Upper lobe of left lung (tissue), 6 donors: Measurements from ENCODE around the gene LILRB2. TPM values are rescaled to one million over a fixed set of nuclear protein-coding genes. Genes with fewer than 3 reads are reported as not detected.

Experiments used
- ATAC-seq, 2 donors: fragments of 200-7000 bp; cut with Tn5 transposase; one replicate each; pipeline ENCODE4 v1.9.1; 2022; ENCODE audit warnings: mild to moderate bottlenecking in 2 of 2, moderate library complexity in 2 of 2; ENCODE audit not compliant: low FRiP score in 2 of 2
- DNase-seq, 2 donors: peaks; one replicate each; pipeline ENCODE4 v3.0.0-alpha.2; 2019 to 2020
- H3K27ac ChIP-seq, 4 donors: fragments of 200-600 bp; sonication (generic); one replicate each; pipeline ENCODE4 v1.5.1; 2016 to 2019
- H3K27me3 ChIP-seq, 4 donors: fragments of 200-600 bp; sonication (generic); one replicate each; pipeline ENCODE4 v1.5.1; 2017 to 2019
- H3K36me3 ChIP-seq, 4 donors: fragments of 200-600 bp; sonication (generic); one replicate each; pipeline ENCODE4 v1.5.1; 2016 to 2019
- H3K4me1 ChIP-seq, 4 donors: fragments of 200-600 bp; sonication (generic); one replicate each; pipeline ENCODE4 v1.5.1; 2018 to 2019
- H3K4me3 ChIP-seq, 4 donors: fragments of 200-600 bp; sonication (generic); one replicate each; pipeline ENCODE4 v1.5.1; 2017 to 2019; ENCODE audit warnings: mild to moderate bottlenecking in 2 of 4, moderate library complexity in 1 of 4
- H3K9me3 ChIP-seq, 4 donors: fragments of 200-600 bp; sonication (generic); one replicate each; pipeline ENCODE4 v1.5.1; 2018 to 2019
- EP300 ChIP-seq, 4 donors: sonication (generic); formaldehyde crosslinking; IDR thresholded peaks; one replicate each; pipeline ENCODE4 v1.5.1; 2017; ENCODE audit warnings: antibody characterized with exemption in 4 of 4, control low read depth in 2 of 4
- POLR2A ChIP-seq, 4 donors: fragments of 450-650 bp; IDR thresholded peaks; one replicate each; pipeline ENCODE4 v1.5.1; 2016 to 2017; ENCODE audit warnings: antibody characterized with exemption in 4 of 4, mild to moderate bottlenecking in 2 of 4
- POLR2AphosphoS5 ChIP-seq, 2 donors: sonication (generic); formaldehyde crosslinking; IDR thresholded peaks; one replicate each; pipeline ENCODE4 v1.5.1; 2017; ENCODE audit warnings: antibody characterized with exemption in 2 of 2
- WGBS, 2 donors: methylation state at CpG; one replicate each; pipeline ENCODE4 v1.1.5; 2017 to 2018; 5-methylcytosine and 5-hydroxymethylcytosine counted together
- total RNA-seq, 6 donors: library from RNA; depleted of rRNA in 4 of 6; stranded (reverse); fragments of >200 nt in 4 of 6; gene quantifications; one replicate each; pipeline versions ENCODE4 v1.1.0 to v1.2.1, GENCODE V29; 2016 to 2021
- TF ChIP-seq, protein P1 (sequence below), 6 experiments: fragments of 450-650 bp in 4 of 6; fragments of 200-600 bp in 2 of 6; sonication (generic) in 2 of 6; IDR thresholded peaks; one replicate each; pipeline ENCODE4 v1.5.1; 2016 to 2019; ENCODE audit warnings: antibody characterized with exemption in 6 of 6
- donor health status: DM: no; HTN: no; CAD: no; lungs with moderate emphysema.
- donor health status: DM: no; HTN: yes; CAD: no; lungs with severe emphysema.

Gene LILRB2
- total RNA-seq, 6 donors from 2014 or later: 11.2 to 37.0 (median 22.7) TPM

DNA sequence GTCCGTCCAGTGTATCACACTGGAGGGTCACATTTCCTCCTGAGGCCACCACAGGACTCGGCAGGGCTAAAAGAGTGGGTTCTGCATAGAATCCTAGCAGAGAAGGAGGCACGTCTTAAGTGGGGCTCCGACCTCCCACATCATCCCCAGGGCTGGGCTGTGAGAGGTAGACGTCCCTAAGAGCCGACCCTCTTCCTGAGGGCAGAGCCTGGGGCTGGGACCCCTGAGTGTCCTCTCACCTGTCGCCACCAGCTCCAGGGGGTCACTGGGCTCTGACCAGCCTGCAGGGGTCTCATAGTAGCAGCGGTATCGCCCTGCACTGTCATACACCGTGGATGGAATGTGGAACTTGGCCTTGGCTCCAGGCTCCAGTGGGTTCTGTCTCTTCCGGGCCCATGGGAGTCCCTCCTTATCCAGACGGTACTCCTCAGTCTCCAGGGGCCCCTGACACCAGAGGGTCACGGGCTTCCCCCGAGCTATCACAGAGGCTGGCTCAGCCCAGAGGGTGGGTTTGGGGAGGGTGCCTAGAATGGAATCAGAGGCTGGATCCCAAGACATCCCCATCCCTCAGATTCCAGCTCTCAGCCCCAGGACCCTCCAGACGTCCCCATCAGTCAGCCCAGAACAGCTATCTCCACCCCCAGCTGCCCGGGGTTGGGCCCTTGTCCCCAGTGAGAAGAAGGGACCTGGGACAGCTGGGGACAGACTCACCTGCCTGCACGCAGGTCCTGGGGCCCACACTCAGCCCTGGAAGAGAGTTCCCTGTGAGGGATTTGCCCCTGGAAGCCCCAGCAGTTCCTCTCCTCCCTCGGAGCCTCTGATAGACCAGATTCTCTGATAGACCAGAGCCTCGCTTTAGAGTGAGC is 24.4 kb downstream of the LILRB2 start:
- H3K4me1 ChIP-seq: peaks cover 0 to 6% (median 0%) of the 10 kb centered on the region in 4 donors
- no peak for DNase-seq
- peak overlapping the region in 1 of 4 donors; percentile 35 for H3K27ac ChIP-seq
- peak overlapping the region in 2 of 4 donors; percentile 6 to 10 for H3K4me3 ChIP-seq
- H3K9me3 ChIP-seq: no peaks in the 10 kb centered on the region
- H3K36me3 ChIP-seq: no peaks in the 10 kb centered on the region
- WGBS, 2 donors: 62 to 79% methylated on average over 5 to 16 of the region's 19 CpGs
- no peak for ATAC-seq
- TF ChIP-seq POLR2A (IDR thresholded peaks at IDR 0.05) (no peak), EP300 (IDR thresholded peaks at IDR 0.05) (no peak), POLR2AphosphoS5 (IDR thresholded peaks at IDR 0.05) (no peak)
- TF ChIP-seq, protein P1, sequence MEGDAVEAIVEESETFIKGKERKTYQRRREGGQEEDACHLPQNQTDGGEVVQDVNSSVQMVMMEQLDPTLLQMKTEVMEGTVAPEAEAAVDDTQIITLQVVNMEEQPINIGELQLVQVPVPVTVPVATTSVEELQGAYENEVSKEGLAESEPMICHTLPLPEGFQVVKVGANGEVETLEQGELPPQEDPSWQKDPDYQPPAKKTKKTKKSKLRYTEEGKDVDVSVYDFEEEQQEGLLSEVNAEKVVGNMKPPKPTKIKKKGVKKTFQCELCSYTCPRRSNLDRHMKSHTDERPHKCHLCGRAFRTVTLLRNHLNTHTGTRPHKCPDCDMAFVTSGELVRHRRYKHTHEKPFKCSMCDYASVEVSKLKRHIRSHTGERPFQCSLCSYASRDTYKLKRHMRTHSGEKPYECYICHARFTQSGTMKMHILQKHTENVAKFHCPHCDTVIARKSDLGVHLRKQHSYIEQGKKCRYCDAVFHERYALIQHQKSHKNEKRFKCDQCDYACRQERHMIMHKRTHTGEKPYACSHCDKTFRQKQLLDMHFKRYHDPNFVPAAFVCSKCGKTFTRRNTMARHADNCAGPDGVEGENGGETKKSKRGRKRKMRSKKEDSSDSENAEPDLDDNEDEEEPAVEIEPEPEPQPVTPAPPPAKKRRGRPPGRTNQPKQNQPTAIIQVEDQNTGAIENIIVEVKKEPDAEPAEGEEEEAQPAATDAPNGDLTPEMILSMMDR (IDR thresholded peaks at IDR 0.05): no peak
- H3K27me3 ChIP-seq: peaks cover 0 to 4% (median 0%) of the 10 kb centered on the region in 4 donors

DNA sequence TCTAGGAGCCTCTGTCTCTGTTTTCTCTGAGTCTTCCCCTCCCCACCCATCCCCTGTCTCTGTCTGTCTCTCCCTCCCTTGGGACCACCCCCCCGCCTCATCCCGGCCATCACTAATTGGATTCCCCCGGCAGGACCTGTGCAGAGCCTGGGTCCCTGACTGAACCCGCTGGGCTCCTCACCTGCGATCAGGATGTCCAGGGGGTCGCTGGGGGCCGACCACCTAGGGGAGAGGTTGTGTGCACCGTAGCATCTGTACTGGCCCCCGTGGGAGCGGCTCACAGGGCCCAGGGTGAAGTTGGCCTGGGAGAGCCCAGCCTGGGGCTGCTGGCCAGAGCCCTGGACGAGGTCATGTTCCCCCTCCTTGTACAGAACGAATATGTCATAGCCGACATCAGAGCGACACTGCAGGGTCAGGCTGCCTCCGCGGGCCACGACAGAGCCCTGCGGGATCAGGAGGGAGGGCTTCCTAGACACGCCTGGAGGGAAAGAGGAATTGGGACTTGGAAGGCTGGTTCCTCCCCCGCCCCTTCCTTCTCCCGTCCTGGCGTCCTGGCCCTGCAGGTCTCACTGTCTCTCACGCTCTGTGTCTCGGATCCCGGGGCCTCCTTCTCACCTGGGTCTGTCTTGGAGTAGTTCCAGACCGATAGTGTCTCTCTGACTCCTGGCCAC is 25.7 kb downstream of the LILRB2 start:
- ATAC-seq (peak in 1 of 2 donors; percentile 29), DNase-seq (no peak)
- WGBS, 2 donors: 36 to 46% methylated on average over 15 to 17 of the region's 26 CpGs
- Histone ChIP-seq H3K9me3 (no peaks in the 10 kb centered on the region), H3K36me3 (no peaks in the 10 kb centered on the region), H3K27me3 (peaks cover 0 to 4% (median 0%) of the 10 kb centered on the region in 4 donors), H3K4me1 (peaks cover 0 to 6% (median 0%) of the 10 kb centered on the region in 4 donors), H3K27ac (no peak overlapping the region), H3K4me3 (no peak overlapping the region)
- TF ChIP-seq POLR2A (IDR thresholded peaks at IDR 0.05) (no peak), POLR2AphosphoS5 (IDR thresholded peaks at IDR 0.05) (no peak), EP300 (IDR thresholded peaks at IDR 0.05) (no peak)
- TF ChIP-seq, protein P1 (IDR thresholded peaks at IDR 0.05): no peak

DNA sequence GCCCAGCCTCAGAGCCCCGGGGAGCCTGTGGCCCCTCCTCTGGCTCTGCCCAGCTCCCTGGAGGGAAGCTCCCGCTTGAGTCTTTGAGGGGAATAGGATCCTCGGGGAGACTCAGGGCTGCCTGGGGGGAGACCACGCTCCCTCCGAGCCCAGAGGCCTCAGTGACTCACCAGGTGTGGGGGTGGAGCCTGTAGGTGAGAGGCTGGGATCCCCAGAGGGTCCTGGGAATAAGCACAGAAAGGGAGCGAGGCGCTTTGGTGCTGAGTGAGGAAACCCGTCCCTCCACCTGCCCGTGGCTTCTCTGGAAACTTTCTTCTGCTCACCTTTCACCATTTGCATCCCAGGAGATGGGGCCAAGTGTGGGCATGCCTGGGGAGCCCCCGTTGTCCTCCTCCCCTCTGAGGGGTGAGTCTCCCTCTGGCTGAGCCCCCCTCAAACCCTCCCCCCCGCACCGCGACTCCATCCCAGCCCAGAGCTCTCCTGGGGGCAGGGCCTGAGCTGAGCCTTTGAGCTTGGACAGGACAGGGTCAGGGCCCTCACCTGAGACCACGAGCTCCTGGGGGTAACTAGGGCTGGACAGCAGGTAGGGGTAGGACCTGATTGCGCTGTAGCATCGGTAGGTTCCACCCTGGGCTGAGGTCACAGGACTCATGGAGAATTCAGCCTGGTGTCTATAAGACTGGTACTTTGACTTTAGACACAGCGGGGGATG is 26.6 kb downstream of the LILRB2 start:
- no peaks in the 10 kb centered on the region for H3K9me3 ChIP-seq
- peaks cover 0 to 6% (median 0%) of the 10 kb centered on the region in 4 donors for H3K4me1 ChIP-seq
- TF ChIP-seq, protein P1 (IDR thresholded peaks at IDR 0.05): no peak
- TF ChIP-seq POLR2AphosphoS5 (IDR thresholded peaks at IDR 0.05): no peak
- no peak for TF ChIP-seq EP300 (IDR thresholded peaks at IDR 0.05)
- no peak for TF ChIP-seq POLR2A (IDR thresholded peaks at IDR 0.05)
- WGBS, 2 donors: 69 to 73% methylated on average over 9 to 17 of the region's 17 CpGs
- H3K4me3 ChIP-seq: no peak overlapping the region
- H3K36me3 ChIP-seq: no peaks in the 10 kb centered on the region
- ATAC-seq: peak in 1 of 2 donors; percentile 15
- no peak for DNase-seq
- H3K27ac ChIP-seq: no peak overlapping the region
- peaks cover 0 to 4% (median 0%) of the 10 kb centered on the region in 4 donors for H3K27me3 ChIP-seq

DNA sequence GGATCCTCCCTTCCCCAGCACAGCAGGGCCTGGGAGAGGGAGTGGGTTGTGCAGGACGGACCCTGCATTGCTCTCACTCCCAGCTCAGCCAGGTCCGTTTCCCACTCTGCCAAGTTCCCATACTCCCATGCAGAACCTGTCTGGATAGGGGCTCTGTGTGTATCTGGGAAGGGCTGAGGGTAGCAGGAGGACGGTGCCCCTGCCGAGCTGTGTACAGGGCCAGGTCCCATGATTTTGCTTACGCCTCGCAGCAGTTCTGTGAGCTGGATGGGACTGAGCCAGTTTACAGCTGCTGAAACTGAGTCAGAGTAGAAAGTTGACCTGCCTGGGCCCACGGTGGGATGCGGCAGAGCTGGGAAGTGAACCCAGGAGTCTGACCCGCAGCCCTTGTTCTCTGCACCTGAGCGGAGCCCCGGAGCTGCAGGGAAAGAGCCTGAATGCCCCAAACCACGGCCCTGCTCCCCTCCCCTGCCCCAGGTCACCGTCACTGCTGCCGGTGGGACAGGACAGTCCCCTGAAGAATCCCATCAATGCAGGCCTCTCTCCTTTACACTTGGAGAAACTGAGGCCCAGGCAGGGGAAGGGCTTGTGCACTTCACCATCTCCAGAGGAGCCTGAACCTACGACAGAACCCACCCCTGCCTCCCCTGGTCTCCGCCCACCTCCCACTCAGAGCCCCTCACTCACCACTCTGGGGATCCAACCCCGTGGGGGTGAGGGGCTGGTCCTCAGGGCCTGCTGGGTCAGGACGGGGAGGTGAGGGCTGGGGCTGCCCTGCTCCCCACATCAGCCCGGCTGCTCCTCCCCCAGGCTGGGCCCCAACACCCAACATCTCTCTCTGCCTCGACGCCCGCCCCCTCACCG is 27.3 kb downstream of the LILRB2 start:
- WGBS, 2 donors: 61 to 70% methylated on average over 14 to 20 of the region's 23 CpGs
- Histone ChIP-seq H3K27ac (no peak overlapping the region), H3K36me3 (no peaks in the 10 kb centered on the region), H3K4me3 (no peak overlapping the region), H3K27me3 (peaks cover 0 to 4% (median 0%) of the 10 kb centered on the region in 4 donors), H3K4me1 (peaks cover 0 to 6% (median 0%) of the 10 kb centered on the region in 4 donors), H3K9me3 (no peaks in the 10 kb centered on the region)
- DNase-seq: no peak
- TF ChIP-seq POLR2A (IDR thresholded peaks at IDR 0.05) (no peak), POLR2AphosphoS5 (IDR thresholded peaks at IDR 0.05) (no peak), EP300 (IDR thresholded peaks at IDR 0.05) (no peak)
- TF ChIP-seq, protein P1 (IDR thresholded peaks at IDR 0.05): no peak
- no peak for ATAC-seq
